ENCODE data around the gene CDH13.
"Not testable (repeated sequence)": the region's sequence is repeated elsewhere in the genome, so short reads cannot be mapped to it uniquely, and the experiment has no call there.

Gene CDH13

DNA sequence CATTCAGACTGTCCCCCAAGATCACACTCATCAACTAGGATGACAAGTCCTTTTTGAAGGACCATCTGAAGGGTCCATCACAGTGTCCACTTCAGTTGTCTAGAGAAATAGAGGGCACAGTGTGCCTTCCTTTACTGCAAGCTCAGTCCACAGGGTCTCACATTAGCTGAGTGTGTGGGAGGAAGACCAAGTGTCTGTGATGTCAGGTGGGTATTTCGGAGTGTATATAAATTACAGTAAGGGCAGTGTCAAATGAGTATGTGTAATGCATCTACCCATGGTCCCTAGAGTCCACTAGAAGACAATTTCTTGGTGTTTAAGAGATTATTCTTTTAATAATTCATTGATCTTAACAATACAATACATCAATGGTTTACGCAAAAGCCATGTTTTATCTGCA, 272.2 kb downstream of the CDH13 start:
- no peak for DNase-seq

DNA sequence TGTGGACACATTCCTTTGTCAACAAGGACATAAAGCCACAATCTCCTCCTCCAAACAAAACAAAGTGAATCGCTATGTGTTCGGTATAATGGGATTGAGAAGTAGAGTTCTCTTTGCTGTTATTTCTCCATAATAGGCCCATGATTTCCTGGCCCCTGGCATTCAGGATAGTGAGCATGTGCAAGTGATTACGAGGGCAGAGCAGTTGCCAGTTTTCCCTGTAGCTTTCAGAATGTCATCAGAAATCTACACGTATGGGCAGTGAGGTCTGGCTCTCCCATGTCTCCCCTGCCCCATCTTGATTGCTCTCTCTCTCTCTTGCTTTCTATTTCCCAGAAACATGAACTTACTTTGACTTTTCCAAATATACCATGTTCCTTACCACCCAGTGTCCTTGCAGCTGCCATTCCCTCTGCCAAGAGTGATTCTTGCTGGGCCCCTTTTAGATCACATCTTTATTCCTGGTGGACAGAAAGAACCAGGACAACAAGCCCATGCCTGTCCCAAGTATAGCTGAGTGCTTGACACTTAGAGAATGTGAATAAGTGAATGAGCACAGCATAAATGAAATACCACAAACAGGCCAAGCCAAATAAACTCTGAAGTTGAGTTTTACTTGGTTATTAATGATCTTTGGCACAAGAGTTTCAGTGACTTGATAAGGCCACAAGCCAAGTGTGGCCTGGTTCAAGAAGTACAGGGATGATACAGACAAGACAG, 273.1 kb downstream of the CDH13 start:
- DNase-seq = no peak

DNA sequence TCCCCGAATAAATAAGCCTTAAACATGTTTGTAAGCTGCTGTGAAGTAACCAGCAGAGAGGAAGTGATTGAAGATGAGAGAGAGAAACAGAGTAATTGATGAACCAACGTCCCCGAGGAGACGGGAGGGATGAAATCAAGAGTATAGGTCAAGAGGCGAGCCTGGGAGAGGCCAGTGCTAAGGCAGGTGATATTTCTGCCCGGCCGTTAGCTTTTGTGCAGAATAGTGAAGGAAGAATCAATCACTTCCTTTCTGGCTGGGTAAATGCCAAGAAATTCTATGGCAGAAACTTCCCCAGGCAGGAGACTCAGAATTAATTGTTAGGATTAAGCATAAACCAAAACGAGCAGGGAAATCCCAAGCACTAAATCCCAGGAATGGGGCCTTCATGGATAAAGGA, 273.8 kb downstream of the CDH13 start:
- no peak for DNase-seq

DNA sequence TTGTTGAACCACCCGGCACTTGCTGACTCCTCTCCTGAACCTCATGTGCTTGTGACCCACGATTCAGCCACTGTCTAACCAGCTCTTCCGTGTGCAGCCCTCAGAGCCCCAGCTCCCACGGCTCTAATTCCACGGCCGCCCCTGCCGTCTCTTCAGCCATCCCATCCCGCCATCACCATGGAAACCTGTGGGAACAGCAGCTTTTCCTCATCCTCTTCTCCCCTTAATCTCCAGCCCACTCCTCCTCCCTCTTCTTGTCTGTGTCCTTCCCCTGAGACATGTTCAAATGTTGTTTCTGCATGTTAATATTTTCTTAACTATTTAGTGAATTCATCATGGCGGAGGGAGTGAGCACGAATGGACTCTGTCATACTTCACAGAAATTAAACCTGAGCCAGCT, 285.2 kb downstream of the CDH13 start:
- DNase-seq = no peak

DNA sequence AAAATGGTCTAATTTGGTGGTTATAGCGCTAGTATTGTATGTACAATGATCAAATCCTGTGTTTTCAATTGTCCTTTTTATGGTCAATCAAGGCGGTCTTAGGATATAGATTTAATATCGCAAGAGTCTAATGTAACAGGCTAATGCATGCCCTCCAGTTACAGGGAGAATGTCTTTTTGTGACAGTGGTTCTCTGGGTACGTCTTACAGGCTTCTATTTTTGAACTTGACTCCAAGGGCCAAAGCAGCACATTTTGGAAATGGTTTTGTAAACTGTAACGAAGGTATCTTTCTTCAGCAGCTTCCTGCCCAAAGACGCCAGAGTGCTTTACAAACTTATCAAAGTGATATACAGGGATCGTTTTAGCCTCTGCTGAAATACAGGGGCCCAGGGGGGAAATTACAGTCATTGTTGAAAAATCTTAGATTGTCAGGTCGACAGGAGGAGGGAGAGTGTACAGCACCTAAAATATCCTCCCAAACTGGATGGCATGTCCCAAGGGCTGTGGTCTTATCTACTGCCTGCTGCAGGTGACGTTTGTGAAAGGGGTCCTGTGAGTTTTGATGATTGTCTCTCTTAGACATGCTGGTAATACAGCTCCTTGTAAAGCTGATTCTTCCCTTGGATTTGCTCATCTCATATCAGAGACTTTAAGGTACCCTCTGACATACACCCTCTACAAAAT, 288.5 kb downstream of the CDH13 start:
- no peak for DNase-seq

DNA sequence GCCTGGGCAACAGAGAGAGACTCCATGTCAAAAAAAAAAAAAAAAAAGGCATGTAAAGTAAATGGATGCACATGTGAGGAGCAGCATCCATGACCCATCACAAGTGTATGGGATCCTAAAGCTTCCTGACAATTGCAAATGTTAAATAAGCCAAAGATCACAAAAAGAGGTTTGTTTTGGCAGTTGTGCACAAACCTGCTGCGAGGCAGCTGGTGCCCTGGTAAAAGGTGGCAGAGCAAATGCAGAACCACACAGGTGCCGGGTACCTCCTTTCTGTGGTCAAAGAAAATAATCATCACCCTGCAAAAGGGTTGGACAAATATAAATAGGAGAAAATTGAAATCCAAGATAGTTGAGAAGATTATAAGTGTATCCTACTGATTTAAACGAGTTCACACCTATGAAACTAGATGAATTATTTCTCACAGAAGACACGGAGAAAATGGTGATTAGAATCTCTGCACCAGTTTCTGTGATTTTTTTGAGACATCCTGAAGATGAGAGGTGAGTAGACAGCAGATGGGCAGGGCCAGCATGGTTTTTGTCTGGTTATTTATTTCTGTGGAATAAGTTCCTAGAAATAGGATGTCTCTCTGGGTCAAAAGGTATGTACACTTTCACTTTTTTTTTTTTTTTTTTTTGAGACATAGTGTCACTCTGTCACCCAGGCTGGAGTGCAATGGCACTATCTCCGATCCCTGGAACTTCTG, 291.3 kb downstream of the CDH13 start:
- DNase-seq = no peak

DNA sequence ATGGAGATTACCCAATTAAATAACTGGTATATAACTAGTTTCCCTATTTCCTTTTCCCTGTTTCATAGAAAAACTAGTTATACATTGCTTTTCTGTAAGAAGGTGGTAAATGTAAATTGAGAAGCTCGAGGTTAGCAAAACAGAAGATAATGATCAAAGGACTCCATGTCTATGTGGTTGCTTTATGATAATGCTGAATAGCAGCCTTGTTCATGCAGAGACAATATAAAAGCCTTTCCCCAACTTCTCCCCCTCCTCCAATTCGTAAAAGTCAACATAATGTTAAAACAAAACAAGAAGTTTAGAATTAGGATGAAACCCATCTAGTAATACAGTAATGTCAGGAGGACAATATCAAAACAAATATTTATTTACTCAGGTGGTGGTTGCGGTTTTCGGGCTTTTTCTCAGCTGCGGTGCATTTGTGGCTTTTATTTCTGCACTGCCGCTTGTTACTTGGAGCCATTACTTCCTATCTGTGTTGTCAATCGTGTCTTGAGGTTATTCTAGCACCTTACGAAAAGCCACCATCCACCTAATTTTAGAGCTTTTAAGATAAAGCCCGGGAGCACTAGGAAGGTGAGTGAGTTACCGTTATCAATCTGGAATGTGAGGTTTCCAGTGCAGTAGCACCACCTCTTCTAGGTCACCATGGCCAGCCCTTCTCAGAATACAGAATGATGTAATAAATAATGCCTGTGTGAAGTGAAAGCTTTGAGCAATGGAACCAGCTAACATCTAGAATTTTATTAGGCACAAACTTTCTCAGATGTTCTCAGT, 297.5 kb downstream of the CDH13 start:
- DNase-seq = no peak

DNA sequence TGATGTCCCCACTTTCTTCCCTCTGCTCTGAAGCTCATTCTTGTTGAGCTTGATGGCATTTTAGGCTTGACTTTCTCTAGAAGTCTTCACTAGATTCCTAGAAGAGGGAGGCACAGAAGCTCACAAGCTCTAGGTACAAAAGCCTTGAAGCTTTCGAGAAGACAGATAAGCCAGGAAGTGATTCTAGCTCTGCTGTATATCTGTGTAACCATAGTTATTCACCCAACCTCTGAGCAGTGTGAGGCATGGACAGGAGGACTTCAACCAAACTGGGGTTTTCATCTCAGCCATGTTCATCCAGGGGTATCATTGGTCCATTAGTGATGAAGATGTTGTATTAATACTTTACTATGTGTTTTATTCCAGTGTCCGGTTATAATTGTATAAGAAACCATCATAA, 299.7 kb downstream of the CDH13 start:
- no peak for DNase-seq

DNA sequence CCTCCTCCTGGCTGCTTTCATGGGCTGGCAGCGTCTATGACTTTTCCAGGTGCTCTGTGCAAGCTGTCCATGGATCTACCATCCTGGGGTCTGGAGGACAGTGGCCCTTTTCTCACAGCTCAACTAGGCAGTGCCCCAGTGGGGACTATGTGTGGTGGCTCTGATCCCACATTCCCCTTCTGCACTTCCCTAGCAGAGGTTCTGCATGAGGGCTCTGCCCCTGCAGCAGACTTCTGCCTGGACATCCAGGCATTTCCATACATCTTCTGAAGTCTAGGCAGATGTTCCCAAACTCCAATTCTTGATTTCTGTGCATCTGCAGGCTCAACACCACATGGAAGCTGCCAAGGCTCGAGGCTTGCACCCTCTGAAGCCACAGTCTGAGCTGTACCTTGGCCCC, 307.2 kb downstream of the CDH13 start:
- not testable (repeated sequence) for DNase-seq

DNA sequence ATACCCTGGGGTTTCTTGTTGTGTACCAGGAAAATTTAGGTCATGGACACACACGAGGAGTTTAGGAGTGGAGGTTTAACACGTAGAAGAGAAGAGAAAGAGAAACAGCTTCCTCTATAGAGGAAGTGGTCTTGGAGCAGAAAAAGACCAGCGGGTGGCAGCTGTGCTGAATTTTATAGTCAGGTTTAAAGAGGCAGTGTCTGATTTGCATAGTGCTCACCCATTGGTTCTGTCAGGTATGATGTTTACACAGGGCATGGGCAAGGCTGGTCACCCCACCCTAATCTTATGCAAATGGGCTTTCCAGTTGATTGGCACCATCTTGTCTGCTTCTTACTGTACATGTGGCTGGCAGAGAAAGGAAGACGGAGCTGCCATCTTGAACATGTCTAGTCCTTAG, 309.0 kb downstream of the CDH13 start:
- no peak for DNase-seq

DNA sequence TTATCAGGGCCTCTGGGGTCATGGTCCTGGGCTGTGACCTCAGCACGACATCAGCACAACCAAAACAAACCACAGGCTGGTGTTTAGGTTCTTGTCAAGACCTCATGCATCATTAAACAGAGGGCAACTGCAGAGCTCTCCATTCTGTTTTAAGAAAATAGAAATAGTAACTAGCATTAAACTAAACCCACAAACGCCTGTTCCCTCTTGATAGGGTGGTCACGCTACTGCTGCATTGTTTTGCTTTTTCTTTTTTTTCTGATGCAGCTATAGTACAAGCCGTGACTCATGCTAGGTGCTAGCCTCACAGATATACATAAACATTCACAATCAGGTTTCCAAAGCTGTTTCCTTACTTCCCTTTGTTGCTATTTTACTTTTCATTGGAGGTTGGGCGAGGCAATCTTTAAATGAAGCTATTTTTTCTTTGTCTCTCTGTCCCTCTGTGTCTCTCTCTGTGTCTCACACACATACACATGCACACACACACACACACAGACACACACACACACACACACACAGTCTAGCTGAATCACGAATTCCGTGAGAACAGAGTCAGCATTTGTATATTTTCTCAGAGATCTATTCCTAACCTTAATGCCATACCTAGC, 310.3 kb downstream of the CDH13 start:
- no peak for DNase-seq

DNA sequence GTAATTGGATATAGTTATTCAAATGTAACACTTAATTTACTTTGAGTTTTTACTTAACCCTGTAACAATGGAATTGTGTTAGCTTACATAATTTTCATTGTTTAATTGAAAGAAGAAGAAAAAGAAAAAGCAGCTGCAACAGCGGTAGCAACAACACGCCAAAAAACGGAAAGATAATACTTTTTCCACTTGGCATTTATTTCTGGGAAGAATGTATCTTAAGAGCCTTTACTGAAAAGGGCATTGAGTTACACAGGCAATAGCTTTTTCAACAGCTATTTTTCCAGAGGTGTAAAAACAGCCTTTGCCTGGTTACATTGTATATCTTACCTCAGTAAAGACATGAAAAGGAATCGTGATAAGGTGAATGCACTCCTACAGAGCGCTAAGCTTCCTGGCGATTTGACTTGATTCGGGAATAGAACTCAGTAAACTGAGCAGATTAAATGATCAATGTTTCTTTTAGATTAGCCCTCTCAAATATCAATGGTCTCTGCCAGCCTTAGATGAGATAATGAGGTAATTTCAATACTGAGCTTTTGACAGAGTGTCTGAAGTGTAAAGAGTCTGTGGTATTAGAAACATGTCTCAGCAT, 311.3 kb downstream of the CDH13 start:
- no peak for DNase-seq

DNA sequence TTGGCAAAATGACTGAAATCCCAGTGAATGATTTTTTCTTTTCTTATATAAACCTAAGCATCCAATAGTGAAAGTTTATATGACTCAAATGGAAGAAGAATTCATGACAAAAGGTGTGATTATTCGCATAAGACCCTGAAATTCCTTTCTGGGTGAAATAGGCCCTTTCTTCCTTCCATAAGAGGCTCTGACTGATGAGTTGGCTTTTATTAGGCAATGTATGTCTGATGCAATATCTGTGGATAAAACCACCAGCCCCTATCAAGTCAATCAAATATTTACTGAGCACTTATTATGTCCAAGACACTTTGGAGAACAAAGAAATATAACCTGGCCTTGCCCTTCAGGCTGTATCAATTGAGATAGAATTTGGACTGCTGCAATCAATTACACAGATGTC, 316.6 kb downstream of the CDH13 start:
- DNase-seq = no peak

DNA sequence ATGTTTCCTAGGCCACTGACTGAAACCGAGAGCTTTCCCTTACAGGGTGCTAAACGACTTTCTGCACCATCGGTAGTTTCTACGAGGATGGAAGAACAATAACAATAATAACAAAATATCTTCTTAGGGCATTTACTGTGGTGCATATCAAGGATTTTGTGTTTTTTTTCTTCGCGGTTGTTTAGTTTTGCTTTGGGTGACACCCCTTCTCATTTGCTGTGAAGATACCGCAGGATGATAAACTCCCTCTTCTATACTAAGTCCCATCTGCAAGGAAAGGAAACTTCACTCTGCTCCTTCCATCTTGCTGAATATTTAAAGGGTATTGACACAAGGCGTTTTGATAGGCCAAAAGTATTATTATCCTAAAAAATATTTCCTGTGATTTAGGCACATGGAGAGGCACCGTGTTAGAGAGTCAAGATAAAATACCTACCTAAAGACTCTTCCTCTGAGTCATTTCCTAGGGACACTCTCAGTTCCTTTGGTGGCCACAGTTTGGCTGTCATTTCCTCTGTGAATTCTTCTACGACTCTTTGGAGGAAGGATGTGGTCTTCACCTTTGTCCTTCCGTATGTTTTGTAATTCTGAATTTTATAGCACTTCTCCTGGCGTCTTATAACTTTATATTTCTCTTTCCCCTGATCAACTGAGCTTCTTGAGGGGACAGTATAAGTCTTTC, 318.8 kb downstream of the CDH13 start:
- no peak for DNase-seq

DNA sequence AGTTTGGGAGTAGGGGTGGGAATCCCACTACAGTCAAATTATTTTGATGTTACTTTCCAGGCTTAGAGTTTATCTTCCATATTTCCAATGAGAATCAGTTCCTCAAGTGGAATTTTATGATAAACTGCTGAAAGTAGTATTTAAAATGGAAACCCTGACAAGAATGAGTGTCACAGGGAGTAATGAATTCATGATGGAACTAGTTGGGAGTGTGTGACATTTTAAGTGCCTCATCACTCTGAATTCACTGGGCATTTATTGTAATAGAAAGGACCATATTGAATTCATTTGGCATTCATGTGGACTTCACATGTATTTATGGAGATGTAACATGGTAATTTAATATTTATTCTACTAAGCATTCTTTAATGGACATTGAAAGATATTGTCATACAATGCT, 320.9 kb downstream of the CDH13 start:
- DNase-seq = no peak

DNA sequence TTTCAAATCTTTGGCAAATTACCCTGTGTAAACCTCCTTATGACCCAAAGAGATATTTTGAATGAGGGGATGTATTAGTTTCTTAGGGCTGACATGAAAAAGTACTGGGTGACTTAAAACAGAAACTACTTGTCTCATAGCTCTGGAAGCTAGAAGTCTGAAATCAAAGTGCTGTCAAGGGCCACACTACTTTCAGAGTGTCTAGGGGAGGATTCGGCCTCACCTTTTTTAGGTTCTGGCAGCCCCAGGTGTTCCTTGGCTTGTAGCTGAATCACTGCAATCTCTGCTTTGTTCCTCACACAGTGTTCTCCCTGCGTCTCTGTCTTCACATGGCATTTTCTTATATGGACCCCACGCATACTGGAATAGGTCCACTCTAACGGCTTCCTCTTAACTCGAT, 322.2 kb downstream of the CDH13 start:
- no peak for DNase-seq

DNA sequence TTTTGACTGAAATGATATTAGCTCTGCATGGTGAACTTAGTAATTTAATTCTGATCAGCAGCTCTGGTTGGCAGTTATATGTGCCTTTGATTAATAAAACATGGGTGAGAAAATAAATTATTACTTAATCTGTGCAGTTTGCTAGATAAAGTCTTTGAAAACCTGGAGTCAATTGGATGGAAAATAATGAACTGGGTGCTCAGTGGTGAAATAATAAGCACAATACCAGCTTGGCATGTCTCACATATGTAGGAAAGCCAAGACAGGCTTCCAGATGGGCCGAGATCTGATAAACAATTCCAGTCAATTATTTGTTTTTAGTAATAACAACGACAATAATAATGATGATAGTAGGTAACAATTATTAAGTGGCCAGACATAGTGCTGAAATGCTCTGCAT, 326.7 kb downstream of the CDH13 start:
- no peak for DNase-seq

DNA sequence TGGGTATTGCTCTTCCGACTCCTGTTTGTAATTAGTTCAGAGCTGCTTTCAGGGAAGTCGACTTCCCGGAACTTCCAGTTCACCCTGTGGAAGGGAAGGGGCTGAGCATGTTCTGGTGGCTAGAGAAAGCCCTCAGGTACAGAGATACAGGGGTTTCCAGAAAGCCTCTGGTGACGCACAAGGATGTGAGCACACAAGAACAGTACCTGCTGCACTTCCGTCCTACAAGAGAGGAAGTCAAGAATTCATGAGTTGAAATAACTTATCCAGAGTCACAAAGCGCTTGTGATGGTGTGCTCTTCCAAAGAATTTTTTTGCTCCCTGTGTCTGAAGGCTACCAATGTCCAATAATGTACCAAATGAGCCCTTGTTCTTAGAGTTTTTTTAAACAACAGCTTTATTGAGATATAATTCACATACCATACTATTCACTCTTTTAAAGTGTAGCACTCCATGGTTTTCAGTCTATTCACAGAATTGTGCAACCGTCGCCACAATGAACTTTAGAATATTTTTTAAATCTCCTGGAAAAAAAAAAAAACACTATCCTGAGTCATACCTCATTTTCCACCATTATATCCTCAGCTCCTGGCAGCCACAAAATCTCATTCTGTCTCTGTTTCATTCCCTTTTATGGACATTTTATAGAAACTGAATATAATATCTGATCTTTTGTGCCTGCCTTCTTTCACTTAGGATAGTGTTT, 327.6 kb downstream of the CDH13 start:
- DNase-seq = no peak

DNA sequence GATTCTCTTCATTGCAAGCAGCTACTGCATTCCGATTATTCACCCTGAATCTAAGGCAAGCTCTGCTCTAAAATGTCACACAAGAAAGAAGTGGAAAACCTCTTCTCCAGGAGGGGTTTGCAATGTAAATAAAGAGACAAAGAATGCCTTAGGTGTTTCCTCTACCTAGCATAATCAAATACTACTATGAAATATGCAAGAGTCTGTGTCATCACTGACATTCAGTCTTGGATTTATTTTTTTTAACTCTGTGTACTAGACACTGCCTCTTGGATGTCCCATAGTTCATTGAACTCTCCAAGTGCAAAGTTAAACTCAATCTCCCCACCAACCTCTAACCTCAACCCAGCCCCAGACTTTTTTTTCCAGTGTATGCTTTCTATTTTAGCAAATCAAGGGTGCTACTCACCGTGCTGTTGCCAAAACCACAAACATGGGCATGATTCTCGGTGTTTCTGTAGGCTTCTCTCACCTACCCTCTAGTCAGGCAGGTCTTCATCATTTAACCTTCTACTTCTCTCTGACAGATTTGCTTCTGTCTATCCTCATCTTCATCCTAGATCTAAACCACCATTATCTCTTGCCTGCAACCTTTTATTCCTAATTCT, 329.1 kb downstream of the CDH13 start:
- DNase-seq = no peak

DNA sequence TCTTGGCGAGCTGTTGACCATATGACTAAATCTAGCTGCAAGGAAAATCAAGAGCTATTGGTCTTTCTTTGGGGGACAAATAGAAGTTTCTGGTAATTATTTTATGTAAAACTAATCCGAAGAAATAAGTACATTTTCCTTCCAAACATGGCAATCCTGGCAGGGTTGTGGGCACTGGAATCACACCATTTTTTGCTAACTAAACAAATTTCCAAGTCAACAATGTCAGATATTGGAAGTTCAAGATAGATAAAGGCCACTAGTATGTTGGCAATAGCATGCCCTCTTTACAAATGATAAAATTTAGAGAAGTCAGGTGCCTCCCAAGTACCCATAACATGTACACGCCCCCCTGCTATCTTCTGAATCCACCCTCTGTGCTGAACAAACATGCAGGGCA, 330.4 kb downstream of the CDH13 start:
- no peak for DNase-seq

DNA sequence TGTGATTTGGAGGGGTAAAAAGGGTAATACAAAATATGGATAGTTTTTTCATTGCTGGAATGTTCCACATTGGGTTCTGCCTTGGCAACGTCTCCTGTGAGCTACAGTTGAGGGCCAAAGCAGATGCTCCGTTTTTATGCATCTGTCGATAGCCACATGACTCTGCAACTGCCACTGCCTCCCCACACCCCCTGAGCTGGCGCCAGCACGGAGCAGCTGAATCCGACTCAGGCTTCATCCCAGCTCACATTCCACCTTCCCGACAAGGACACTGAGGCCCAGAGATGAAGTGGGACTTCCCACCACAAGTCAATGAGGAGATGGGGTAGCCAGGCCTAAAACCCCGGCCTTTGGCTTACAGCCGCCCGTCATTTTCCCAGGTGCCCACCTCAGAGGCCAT, 334.1 kb downstream of the CDH13 start:
- DNase-seq = no peak

Data from CD4-positive, alpha-beta T cell treated with Interleukin-6 for 4 hours (primary cell).